Neural cell (in vitro differentiated cells): ENCODE measurements around the gene SNRNP27. TPM values are rescaled to one million over a fixed set of nuclear protein-coding genes. Genes with fewer than 3 reads are reported as not detected.
"Not testable (repeated sequence)": the region's sequence is repeated elsewhere in the genome, so short reads cannot be mapped to it uniquely, and the experiment has no call there.

Experiments
- H2AFZ ChIP-seq: fragments of 200-600, 300-800 bp; sonication (generic), shearing (Covaris generic); 2 replicates; pipeline ENCODE4 v1.6.0; 2014; ENCODE audit warnings: low read depth, mild to moderate bottlenecking, antibody characterized with exemption, low read length, moderate library complexity
- H3F3A ChIP-seq: fragments of 200-600 bp; shearing (Covaris generic); 2 replicates; pipeline ENCODE4 v1.6.1; 2016; ENCODE audit warnings: mild to moderate bottlenecking, moderate library complexity, mixed read lengths, antibody characterized with exemption, low read length; ENCODE audit not compliant: insufficient read depth, poor library complexity, severe bottlenecking
- H3K27ac ChIP-seq: fragments of 200-600, 300-800 bp; sonication (generic), shearing (Covaris generic); 2 replicates; pipeline ENCODE4 v1.5.1; 2014; ENCODE audit warnings: mild to moderate bottlenecking, low read length, moderate library complexity
- H3K27me3 ChIP-seq: fragments of 300-800, 200-600 bp; sonication (generic), shearing (Covaris generic); 2 replicates; pipeline ENCODE4 v1.6.0; 2014; ENCODE audit warnings: mild to moderate bottlenecking, low read depth, low read length, moderate library complexity; ENCODE audit not compliant: insufficient read depth
- H3K36me3 ChIP-seq: fragments of 300-800, 200-600 bp; sonication (generic), shearing (Covaris generic); 2 replicates; pipeline ENCODE4 v1.5.1; 2014; ENCODE audit warnings: mild to moderate bottlenecking, antibody characterized with exemption, low read length, moderate library complexity; ENCODE audit not compliant: insufficient read depth
- H3K4me2 ChIP-seq: fragments of 300-800, 200-600 bp; sonication (generic), shearing (Covaris generic); 2 replicates; pipeline ENCODE4 v1.6.0; 2014; ENCODE audit warnings: mild to moderate bottlenecking, low read length
- H3K4me3 ChIP-seq: fragments of 300-800, 200-600 bp; sonication (generic), shearing (Covaris generic); 2 replicates; pipeline ENCODE4 v1.5.1; 2014; ENCODE audit warnings: mild to moderate bottlenecking, low read length, moderate library complexity
- H3K79me2 ChIP-seq: fragments of 200-600 bp; shearing (Covaris generic); replicated peaks from 2 replicates; pipeline ENCODE4 v1.6.0; 2014; ENCODE audit warnings: mild to moderate bottlenecking, low read length, moderate library complexity; ENCODE audit not compliant: insufficient read depth
- H3K9ac ChIP-seq: fragments of 300-800, 200-600 bp; sonication (generic), shearing (Covaris generic); 2 replicates; pipeline ENCODE4 v1.6.1; 2016; ENCODE audit warnings: mild to moderate bottlenecking, low read length, mixed read lengths
- H3K9me2 ChIP-seq: fragments of 200-600 bp; shearing (Covaris generic); 2 replicates; pipeline ENCODE4 v1.6.1; 2016; ENCODE audit warnings: mild to moderate bottlenecking, low read length, mixed read lengths; ENCODE audit not compliant: insufficient read depth
- H3K9me3 ChIP-seq: fragments of 200-600, 300-800 bp; sonication (generic), shearing (Covaris generic); 2 replicates; pipeline ENCODE4 v1.6.1; 2016; ENCODE audit warnings: mild to moderate bottlenecking, mixed run types, low read length, moderate library complexity, mixed read lengths
- H4K20me1 ChIP-seq: fragments of 200-600 bp; shearing (Covaris generic); 2 replicates; pipeline ENCODE4 v1.6.1; 2016; ENCODE audit warnings: mild to moderate bottlenecking, mixed run types; ENCODE audit not compliant: insufficient read depth
- EP300 ChIP-seq: fragments of 450-650 bp; conservative IDR thresholded peaks from 2 replicates; pipeline ENCODE4 v1.6.1; 2014; ENCODE audit warnings: antibody characterized with exemption, mild to moderate bottlenecking, moderate library complexity; ENCODE audit not compliant: poor library complexity, severe bottlenecking
- EZH2 ChIP-seq: fragments of 200-600, 300-800 bp; shearing (Covaris generic), sonication (generic); IDR thresholded peaks from 2 replicates; pipeline ENCODE4 v1.6.1; 2014; ENCODE audit warnings: antibody characterized with exemption, low read length, borderline replicate concordance, mild to moderate bottlenecking; ENCODE audit not compliant: insufficient read depth, poor library complexity, severe bottlenecking
- MXI1 ChIP-seq: fragments of 450-650 bp; conservative IDR thresholded peaks from 2 replicates; pipeline ENCODE4 v1.6.1; 2014; ENCODE audit warnings: antibody characterized with exemption, mild to moderate bottlenecking; ENCODE audit not compliant: poor library complexity, severe bottlenecking
- POLR2AphosphoS5 ChIP-seq: IDR thresholded peaks from 2 replicates; pipeline ENCODE4 v1.6.1; 2012
- RAD21 ChIP-seq: fragments of 450-650 bp; conservative IDR thresholded peaks from 2 replicates; pipeline ENCODE4 v1.6.1; 2014; ENCODE audit warnings: antibody characterized with exemption, mild to moderate bottlenecking, moderate library complexity
- SMC3 ChIP-seq: fragments of 450-650 bp; conservative IDR thresholded peaks from 2 replicates; pipeline ENCODE4 v1.6.1; 2014; ENCODE audit warnings: antibody characterized with exemption, mild to moderate bottlenecking, moderate library complexity; ENCODE audit not compliant: poor library complexity
- TAF1 ChIP-seq: IDR thresholded peaks from 2 replicates; pipeline ENCODE4 v1.6.1; 2012; ENCODE audit warnings: low read depth
- polyA plus RNA-seq: library from polyadenylated mRNA; depleted of rRNA; stranded (reverse); fragments of >200 nt; gene quantifications from 2 replicates; pipeline ENCODE4 v1.2.3, GENCODE V29; 2014
- TF ChIP-seq, protein P1 (sequence below): fragments of 450-650 bp; IDR thresholded peaks from 2 replicates; pipeline ENCODE4 v1.5.1; 2014; ENCODE audit warnings: antibody characterized with exemption, mild to moderate bottlenecking, moderate library complexity; ENCODE audit not compliant: poor library complexity, severe bottlenecking
- TF ChIP-seq, protein P2 (sequence below): IDR thresholded peaks from 2 replicates; pipeline ENCODE4 v1.6.1; 2012; ENCODE audit warnings: borderline replicate concordance

Gene SNRNP27
- polyA plus RNA-seq, 1 donor from 2014 or later = 90.7 TPM

DNA sequence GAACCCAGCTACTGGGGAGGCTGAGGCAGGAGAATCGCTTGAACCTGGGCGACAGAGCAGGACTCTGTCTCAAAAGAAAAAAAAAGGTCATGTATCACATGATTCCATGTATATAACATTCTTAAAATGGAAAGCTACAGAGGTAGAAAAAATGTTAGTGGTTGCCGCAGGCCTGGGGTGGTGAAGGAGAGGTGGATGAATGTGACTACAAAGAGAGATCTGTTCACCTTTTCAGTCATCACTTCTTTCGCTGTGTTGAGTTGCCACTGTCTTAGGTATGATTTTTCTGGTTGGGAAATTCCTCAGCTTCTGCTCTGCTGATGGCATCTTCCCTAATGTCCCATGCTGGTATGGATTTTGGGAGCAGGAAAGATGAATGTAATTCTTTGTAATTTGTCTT lies 5.3 kb upstream of the SNRNP27 start:
- no peak overlapping the region for H3K4me2 ChIP-seq
- TF ChIP-seq POLR2AphosphoS5 = no peak
- no peaks in the 10 kb centered on the region for H3K36me3 ChIP-seq
- H3K27ac ChIP-seq = no peak overlapping the region
- H3K9me2 ChIP-seq = no peaks in the 10 kb centered on the region
- no peak overlapping the region for H3K4me3 ChIP-seq
- no peak overlapping the region for H2AFZ ChIP-seq
- peaks cover 2% of the 10 kb centered on the region for H3K79me2 ChIP-seq
- H3F3A ChIP-seq = no peaks in the 10 kb centered on the region
- no peaks in the 10 kb centered on the region for H3K9me3 ChIP-seq
- no peak overlapping the region for H3K9ac ChIP-seq
- no peaks in the 10 kb centered on the region for H3K27me3 ChIP-seq
- H4K20me1 ChIP-seq = no peaks in the 10 kb centered on the region

DNA sequence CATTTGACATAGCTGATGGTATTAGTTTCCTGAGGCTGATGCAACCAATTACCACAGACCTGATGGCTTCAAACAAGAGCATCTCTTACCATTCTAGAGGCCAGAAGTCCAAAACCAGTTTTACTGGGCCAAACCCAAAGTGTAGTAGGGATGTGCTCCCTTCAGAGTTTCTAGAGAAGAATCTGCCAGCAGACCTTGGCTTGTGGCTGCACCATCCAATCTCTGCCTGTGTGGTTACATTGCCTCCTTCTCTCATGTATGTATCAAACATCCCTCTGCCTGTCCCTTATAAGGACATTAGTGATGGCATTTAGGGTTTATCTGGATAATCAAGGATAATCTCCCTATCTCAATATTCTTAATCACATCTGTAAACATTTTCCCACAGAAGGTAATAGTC lies 4.5 kb upstream of the SNRNP27 start:
- H3K27me3 ChIP-seq = no peaks in the 10 kb centered on the region
- H3K36me3 ChIP-seq = no peaks in the 10 kb centered on the region
- no peak overlapping the region for H3K4me3 ChIP-seq
- H3K9me3 ChIP-seq = no peaks in the 10 kb centered on the region
- H3K4me2 ChIP-seq = no peak overlapping the region
- H4K20me1 ChIP-seq = no peaks in the 10 kb centered on the region
- no peak overlapping the region for H2AFZ ChIP-seq
- H3K27ac ChIP-seq = no peak overlapping the region
- H3K9me2 ChIP-seq = no peaks in the 10 kb centered on the region
- no peaks in the 10 kb centered on the region for H3F3A ChIP-seq
- TF ChIP-seq RAD21 (no peak), TAF1 (no peak), SMC3 (no peak), EP300 (no peak), MXI1 (no peak), POLR2AphosphoS5 (no peak), EZH2 (no peak)
- TF ChIP-seq, protein P1, sequence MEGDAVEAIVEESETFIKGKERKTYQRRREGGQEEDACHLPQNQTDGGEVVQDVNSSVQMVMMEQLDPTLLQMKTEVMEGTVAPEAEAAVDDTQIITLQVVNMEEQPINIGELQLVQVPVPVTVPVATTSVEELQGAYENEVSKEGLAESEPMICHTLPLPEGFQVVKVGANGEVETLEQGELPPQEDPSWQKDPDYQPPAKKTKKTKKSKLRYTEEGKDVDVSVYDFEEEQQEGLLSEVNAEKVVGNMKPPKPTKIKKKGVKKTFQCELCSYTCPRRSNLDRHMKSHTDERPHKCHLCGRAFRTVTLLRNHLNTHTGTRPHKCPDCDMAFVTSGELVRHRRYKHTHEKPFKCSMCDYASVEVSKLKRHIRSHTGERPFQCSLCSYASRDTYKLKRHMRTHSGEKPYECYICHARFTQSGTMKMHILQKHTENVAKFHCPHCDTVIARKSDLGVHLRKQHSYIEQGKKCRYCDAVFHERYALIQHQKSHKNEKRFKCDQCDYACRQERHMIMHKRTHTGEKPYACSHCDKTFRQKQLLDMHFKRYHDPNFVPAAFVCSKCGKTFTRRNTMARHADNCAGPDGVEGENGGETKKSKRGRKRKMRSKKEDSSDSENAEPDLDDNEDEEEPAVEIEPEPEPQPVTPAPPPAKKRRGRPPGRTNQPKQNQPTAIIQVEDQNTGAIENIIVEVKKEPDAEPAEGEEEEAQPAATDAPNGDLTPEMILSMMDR = no peak
- TF ChIP-seq, protein P2, sequence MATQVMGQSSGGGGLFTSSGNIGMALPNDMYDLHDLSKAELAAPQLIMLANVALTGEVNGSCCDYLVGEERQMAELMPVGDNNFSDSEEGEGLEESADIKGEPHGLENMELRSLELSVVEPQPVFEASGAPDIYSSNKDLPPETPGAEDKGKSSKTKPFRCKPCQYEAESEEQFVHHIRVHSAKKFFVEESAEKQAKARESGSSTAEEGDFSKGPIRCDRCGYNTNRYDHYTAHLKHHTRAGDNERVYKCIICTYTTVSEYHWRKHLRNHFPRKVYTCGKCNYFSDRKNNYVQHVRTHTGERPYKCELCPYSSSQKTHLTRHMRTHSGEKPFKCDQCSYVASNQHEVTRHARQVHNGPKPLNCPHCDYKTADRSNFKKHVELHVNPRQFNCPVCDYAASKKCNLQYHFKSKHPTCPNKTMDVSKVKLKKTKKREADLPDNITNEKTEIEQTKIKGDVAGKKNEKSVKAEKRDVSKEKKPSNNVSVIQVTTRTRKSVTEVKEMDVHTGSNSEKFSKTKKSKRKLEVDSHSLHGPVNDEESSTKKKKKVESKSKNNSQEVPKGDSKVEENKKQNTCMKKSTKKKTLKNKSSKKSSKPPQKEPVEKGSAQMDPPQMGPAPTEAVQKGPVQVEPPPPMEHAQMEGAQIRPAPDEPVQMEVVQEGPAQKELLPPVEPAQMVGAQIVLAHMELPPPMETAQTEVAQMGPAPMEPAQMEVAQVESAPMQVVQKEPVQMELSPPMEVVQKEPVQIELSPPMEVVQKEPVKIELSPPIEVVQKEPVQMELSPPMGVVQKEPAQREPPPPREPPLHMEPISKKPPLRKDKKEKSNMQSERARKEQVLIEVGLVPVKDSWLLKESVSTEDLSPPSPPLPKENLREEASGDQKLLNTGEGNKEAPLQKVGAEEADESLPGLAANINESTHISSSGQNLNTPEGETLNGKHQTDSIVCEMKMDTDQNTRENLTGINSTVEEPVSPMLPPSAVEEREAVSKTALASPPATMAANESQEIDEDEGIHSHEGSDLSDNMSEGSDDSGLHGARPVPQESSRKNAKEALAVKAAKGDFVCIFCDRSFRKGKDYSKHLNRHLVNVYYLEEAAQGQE = no peak
- peaks cover 10% of the 10 kb centered on the region for H3K79me2 ChIP-seq
- H3K9ac ChIP-seq = no peak overlapping the region

DNA sequence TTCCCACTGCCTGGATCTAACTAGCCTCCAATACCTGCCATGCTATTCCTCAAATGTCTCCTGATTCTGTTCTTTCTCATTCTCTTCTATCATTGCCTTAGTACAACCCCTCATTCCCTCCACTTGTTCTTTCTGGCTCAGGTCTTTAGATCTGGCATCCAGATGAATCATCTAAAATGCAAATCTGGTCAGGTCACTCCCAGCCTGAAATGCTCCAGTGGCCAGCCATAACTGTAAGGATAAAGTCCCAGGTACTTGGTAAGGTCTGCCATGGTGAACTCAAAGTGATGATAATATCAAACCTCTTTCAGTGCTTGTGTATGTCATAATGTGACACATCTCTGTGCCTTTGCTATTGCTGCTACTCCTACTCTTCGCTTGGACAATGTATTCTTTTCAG lies 2.9 kb upstream of the SNRNP27 start:
- no peaks in the 10 kb centered on the region for H3K36me3 ChIP-seq
- no peaks in the 10 kb centered on the region for H3K9me3 ChIP-seq
- no peak for TF ChIP-seq EZH2
- TF ChIP-seq MXI1 = no peak
- TF ChIP-seq POLR2AphosphoS5 = no peak
- H4K20me1 ChIP-seq = no peaks in the 10 kb centered on the region
- H3K9ac ChIP-seq = no peak overlapping the region
- H3K9me2 ChIP-seq = no peaks in the 10 kb centered on the region
- no peaks in the 10 kb centered on the region for H3K27me3 ChIP-seq
- H3K4me3 ChIP-seq = no peak overlapping the region
- H3K27ac ChIP-seq = no peak overlapping the region
- H2AFZ ChIP-seq = no peak overlapping the region
- H3F3A ChIP-seq = no peaks in the 10 kb centered on the region
- H3K4me2 ChIP-seq = no peak overlapping the region
- peaks cover 21% of the 10 kb centered on the region for H3K79me2 ChIP-seq

DNA sequence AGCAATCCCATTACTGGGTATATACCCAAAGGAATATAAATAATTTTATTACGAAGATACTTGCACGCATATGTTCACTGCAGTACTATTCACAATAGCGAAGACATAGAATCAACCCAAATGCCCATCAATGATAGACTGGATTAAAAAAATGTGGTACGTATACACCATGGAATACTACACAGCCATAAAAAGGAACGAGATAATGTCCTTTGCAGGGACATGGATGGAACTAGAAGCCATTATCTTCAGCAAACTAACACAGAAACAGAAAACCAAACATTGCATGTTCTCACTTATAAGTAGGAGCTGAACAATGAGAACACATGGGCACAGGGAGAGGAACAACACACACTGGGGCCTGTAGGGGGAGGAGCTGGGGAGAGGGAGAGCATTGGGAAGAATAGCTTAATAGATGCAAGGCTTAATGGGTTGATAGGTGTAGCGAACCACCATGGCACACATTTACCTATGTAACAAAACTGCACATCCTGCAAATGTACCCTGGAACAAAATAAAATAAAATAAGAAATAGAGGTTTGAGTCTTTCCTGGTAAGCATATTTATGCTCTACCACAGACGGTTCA lies 825 bp upstream of the SNRNP27 start:
- not testable (repeated sequence) for H3K4me2 ChIP-seq, H3F3A ChIP-seq, H3K9me2 ChIP-seq, H4K20me1 ChIP-seq, H3K27ac ChIP-seq, H3K9me3 ChIP-seq, H3K27me3 ChIP-seq, H3K36me3 ChIP-seq, H3K9ac ChIP-seq
- H3K4me3 ChIP-seq = peak overlapping the region; percentile 75
- H2AFZ ChIP-seq = peak overlapping the region; percentile 70
- peaks cover 21% of the 10 kb centered on the region for H3K79me2 ChIP-seq

DNA sequence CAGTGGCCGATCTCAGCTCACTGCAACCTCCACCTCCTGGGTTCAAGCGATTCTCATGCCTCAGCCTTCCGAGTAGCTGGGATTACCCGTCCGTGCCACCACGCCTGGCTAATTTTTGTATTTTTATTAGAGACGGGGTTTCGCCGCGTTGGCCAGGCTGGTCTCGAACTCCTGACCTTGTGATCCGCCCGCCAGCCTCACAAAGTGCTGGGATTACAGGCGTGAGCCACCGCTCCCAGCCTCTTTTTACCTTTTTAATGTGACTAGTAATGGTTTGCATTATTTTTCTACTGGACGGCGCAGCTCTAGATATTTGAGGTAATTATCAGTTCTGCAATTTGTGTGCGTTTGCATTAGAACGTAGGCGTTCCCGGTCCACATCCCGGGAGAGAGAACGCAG lies 981 bp downstream of the SNRNP27 start:
- H3K36me3 ChIP-seq, H4K20me1 ChIP-seq, H3K27ac ChIP-seq, H3K9me3 ChIP-seq, H3K4me2 ChIP-seq, H3K27me3 ChIP-seq, H2AFZ ChIP-seq, H3K9me2 ChIP-seq, H3F3A ChIP-seq: not testable (repeated sequence)
- Histone ChIP-seq H3K4me3 (peak overlapping the region; percentile 75), H3K9ac (peak overlapping the region; percentile 84), H3K79me2 (peaks cover 21% of the 10 kb centered on the region)
